Measurements from ENCODE around the gene MPZL1. TPM values are rescaled to one million over a fixed set of nuclear protein-coding genes. Genes with fewer than 3 reads are reported as not detected.

MPZL1 gene
- total and polyA plus RNA-seq, 7 experiments from 2014 or later = 4.8 to 25.3 (median 12.2) TPM

- intact Hi-C loops (cut with micrococcal nuclease) = no loop called here
- no peaks in the 10 kb centered on the region for H3K27me3 Mint-ChIP-seq
- POLR2A ChIA-PET = no interaction called here
Measured at GRCh38 chr1:167770127-167770526, 48.3 kb downstream of the MPZL1 start.

GRCh38 chr1:167772436-167772835 is 50.7 kb downstream of the MPZL1 start:
- Mint-ChIP-seq H3K27me3 (no peaks in the 10 kb centered on the region), H3K4me3 (no peak overlapping the region), H3K27ac (no peak overlapping the region), H3K4me1 (peaks cover 10 to 33% (median 14%) of the 10 kb centered on the region in 7 donors), H3K9me3 (no peaks in the 10 kb centered on the region), H3K36me3 (peaks cover 27 to 61% (median 50%) of the 10 kb centered on the region in 5 donors)
- Histone ChIP-seq H3K4me1 (ENCODE audit: control insufficient read depth in 2 of 2, insufficient read depth in 2 of 2, low read length in 2 of 2) (peaks cover 0 to 8% of the 10 kb centered on the region in 2 donors), H3K9me3 (ENCODE audit: control insufficient read depth in 2 of 3, low read length in 3 of 3) (no peaks in the 10 kb centered on the region), H3K27ac (ENCODE audit: low read depth, low read length) (no peak overlapping the region), H3K36me3 (ENCODE audit: control insufficient read depth in 2 of 3, insufficient read depth in 3 of 3, low read length in 3 of 3) (peaks cover 0 to 3% (median 0%) of the 10 kb centered on the region in 3 experiments), H3K4me3 (ENCODE audit: low read length) (no peak overlapping the region), H3K27me3 (ENCODE audit: control insufficient read depth in 2 of 2, insufficient read depth in 2 of 2, low read length in 2 of 2) (no peaks in the 10 kb centered on the region)
- POLR2A ChIA-PET = interaction anchor here (0.6 kb wide), 1 partner anchor 27 kb away, joined by 3 read pairs; no protein-coding TSS in a partner anchor
- no peak for DNase-seq
- intact Hi-C loops (cut with micrococcal nuclease) = no loop called here
- CTCF ChIA-PET = no interaction called here
- no peak for ATAC-seq

More at GRCh38 chr1:167770127-167770526, 48.3 kb downstream of the MPZL1 start:
- Mint-ChIP-seq H3K4me3 (no peak overlapping the region), H3K36me3 (peaks cover 22 to 65% (median 48%) of the 10 kb centered on the region in 5 donors), H3K27ac (no peak overlapping the region), H3K9me3 (no peaks in the 10 kb centered on the region), H3K4me1 (peaks cover 0 to 18% (median 0%) of the 10 kb centered on the region in 7 donors)
- DNase-seq (no peak), ATAC-seq (no peak)
- Histone ChIP-seq H3K9me3 (ENCODE audit: control insufficient read depth in 2 of 3, low read length in 3 of 3) (no peaks in the 10 kb centered on the region), H3K4me1 (ENCODE audit: control insufficient read depth in 2 of 2, insufficient read depth in 2 of 2, low read length in 2 of 2) (no peaks in the 10 kb centered on the region), H3K36me3 (ENCODE audit: control insufficient read depth in 2 of 3, insufficient read depth in 3 of 3, low read length in 3 of 3) (peaks cover 0 to 3% (median 0%) of the 10 kb centered on the region in 3 experiments), H3K27ac (ENCODE audit: low read depth, low read length) (no peak overlapping the region), H3K27me3 (ENCODE audit: control insufficient read depth in 2 of 2, insufficient read depth in 2 of 2, low read length in 2 of 2) (no peaks in the 10 kb centered on the region), H3K4me3 (ENCODE audit: low read length) (no peak overlapping the region)
- CTCF ChIA-PET = no interaction called here

- Mint-ChIP-seq H3K36me3 (peaks cover 21 to 52% (median 46%) of the 10 kb centered on the region in 5 donors), H3K27ac (no peak overlapping the region), H3K9me3 (peaks cover 0 to 4% (median 0%) of the 10 kb centered on the region in 11 donors), H3K4me3 (no peak overlapping the region), H3K27me3 (no peaks in the 10 kb centered on the region), H3K4me1 (peaks cover 7 to 27% (median 15%) of the 10 kb centered on the region in 7 donors)
- no peak overlapping the region for H3K4me3 ChIP-seq (ENCODE audit: low read length)
- H3K27me3 ChIP-seq (ENCODE audit: control insufficient read depth in 2 of 2, insufficient read depth in 2 of 2, low read length in 2 of 2) = no peaks in the 10 kb centered on the region
- ChIA-PET CTCF (interaction anchor here (0.6 kb wide), 1 partner anchor 32 kb away, joined by 4 read pairs; no protein-coding TSS in a partner anchor), POLR2A (no interaction called here)
- intact Hi-C loops (cut with micrococcal nuclease) = no loop called here
- peaks cover 0 to 8% of the 10 kb centered on the region in 2 donors for H3K4me1 ChIP-seq (ENCODE audit: control insufficient read depth in 2 of 2, insufficient read depth in 2 of 2, low read length in 2 of 2)
- DNase-seq = no peak
- ATAC-seq = no peak
- peaks cover 0 to 3% (median 0%) of the 10 kb centered on the region in 3 experiments for H3K36me3 ChIP-seq (ENCODE audit: control insufficient read depth in 2 of 3, insufficient read depth in 3 of 3, low read length in 3 of 3)
- no peak overlapping the region for H3K27ac ChIP-seq (ENCODE audit: low read depth, low read length)
- H3K9me3 ChIP-seq (ENCODE audit: control insufficient read depth in 2 of 3, low read length in 3 of 3) = no peaks in the 10 kb centered on the region
Measured at GRCh38 chr1:167773516-167773915, 51.7 kb downstream of the MPZL1 start.

- Mint-ChIP-seq H3K4me3 (no peak overlapping the region), H3K9me3 (peaks cover 0 to 8% (median 0%) of the 10 kb centered on the region in 11 donors), H3K27me3 (no peaks in the 10 kb centered on the region), H3K4me1 (peaks cover 7 to 27% (median 15%) of the 10 kb centered on the region in 7 donors), H3K36me3 (peaks cover 19 to 50% (median 41%) of the 10 kb centered on the region in 5 donors), H3K27ac (no peak overlapping the region)
- intact Hi-C loops (cut with micrococcal nuclease) = no loop called here
- CTCF ChIA-PET = interaction anchor here (0.6 kb wide), 1 partner anchor 153 kb away, joined by 4 read pairs; no protein-coding TSS in a partner anchor
- no peak overlapping the region for H3K4me3 ChIP-seq (ENCODE audit: low read length)
- H3K36me3 ChIP-seq (ENCODE audit: control insufficient read depth in 2 of 3, insufficient read depth in 3 of 3, low read length in 3 of 3) = peaks cover 0 to 3% (median 0%) of the 10 kb centered on the region in 3 experiments
- ATAC-seq (no peak), DNase-seq (no peak)
- no peaks in the 10 kb centered on the region for H3K27me3 ChIP-seq (ENCODE audit: control insufficient read depth in 2 of 2, insufficient read depth in 2 of 2, low read length in 2 of 2)
- H3K4me1 ChIP-seq (ENCODE audit: control insufficient read depth in 2 of 2, insufficient read depth in 2 of 2, low read length in 2 of 2) = peaks cover 0 to 8% of the 10 kb centered on the region in 2 donors
- H3K9me3 ChIP-seq (ENCODE audit: control insufficient read depth in 2 of 3, low read length in 3 of 3) = no peaks in the 10 kb centered on the region
- no peak overlapping the region for H3K27ac ChIP-seq (ENCODE audit: low read depth, low read length)
- POLR2A ChIA-PET = interaction anchor here (0.6 kb wide), 1 partner anchor 22 kb away, joined by 3 read pairs; no protein-coding TSS in a partner anchor
Measured at GRCh38 chr1:167774710-167775109, 52.9 kb downstream of the MPZL1 start.

GRCh38 chr1:167775178-167775577 is 53.4 kb downstream of the MPZL1 start:
- ATAC-seq (no peak), DNase-seq (no peak)
- Histone ChIP-seq H3K9me3 (ENCODE audit: control insufficient read depth in 2 of 3, low read length in 3 of 3) (no peaks in the 10 kb centered on the region), H3K4me3 (ENCODE audit: low read length) (no peak overlapping the region), H3K27ac (ENCODE audit: low read depth, low read length) (no peak overlapping the region), H3K4me1 (ENCODE audit: control insufficient read depth in 2 of 2, insufficient read depth in 2 of 2, low read length in 2 of 2) (peaks cover 0 to 8% of the 10 kb centered on the region in 2 donors), H3K36me3 (ENCODE audit: control insufficient read depth in 2 of 3, insufficient read depth in 3 of 3, low read length in 3 of 3) (peaks cover 0 to 3% (median 0%) of the 10 kb centered on the region in 3 experiments), H3K27me3 (ENCODE audit: control insufficient read depth in 2 of 2, insufficient read depth in 2 of 2, low read length in 2 of 2) (no peaks in the 10 kb centered on the region)
- Mint-ChIP-seq H3K4me1 (peaks cover 7 to 27% (median 15%) of the 10 kb centered on the region in 7 donors), H3K27ac (no peak overlapping the region), H3K9me3 (peaks cover 0 to 12% (median 3%) of the 10 kb centered on the region in 11 donors), H3K27me3 (no peaks in the 10 kb centered on the region), H3K4me3 (no peak overlapping the region), H3K36me3 (peaks cover 19 to 52% (median 41%) of the 10 kb centered on the region in 5 donors)
- ChIA-PET CTCF (interaction anchor here (0.6 kb wide), 1 partner anchor 153 kb away, joined by 4 read pairs; no protein-coding TSS in a partner anchor), POLR2A (interaction anchor here (0.6 kb wide), 1 partner anchor 21 kb away, joined by 3 read pairs; no protein-coding TSS in a partner anchor)
- intact Hi-C loops (cut with micrococcal nuclease) = no loop called here

- peaks cover 7 to 27% (median 15%) of the 10 kb centered on the region in 7 donors for H3K4me1 Mint-ChIP-seq
- ChIA-PET POLR2A (interaction anchor here (0.6 to 0.7 kb wide), 2 partner anchors 24 to 124 kb away, joined by 3 read pairs; no protein-coding TSS in a partner anchor), CTCF (no interaction called here)
- intact Hi-C loops (cut with micrococcal nuclease) = no loop called here
- ATAC-seq = no peak
- DNase-seq = no peak
- Histone ChIP-seq H3K4me3 (ENCODE audit: low read length) (no peak overlapping the region), H3K4me1 (ENCODE audit: control insufficient read depth in 2 of 2, insufficient read depth in 2 of 2, low read length in 2 of 2) (peaks cover 0 to 8% of the 10 kb centered on the region in 2 donors), H3K27ac (ENCODE audit: low read depth, low read length) (no peak overlapping the region), H3K36me3 (ENCODE audit: control insufficient read depth in 2 of 3, insufficient read depth in 3 of 3, low read length in 3 of 3) (peaks cover 0 to 3% (median 0%) of the 10 kb centered on the region in 3 experiments), H3K9me3 (ENCODE audit: control insufficient read depth in 2 of 3, low read length in 3 of 3) (no peaks in the 10 kb centered on the region), H3K27me3 (ENCODE audit: control insufficient read depth in 2 of 2, insufficient read depth in 2 of 2, low read length in 2 of 2) (no peaks in the 10 kb centered on the region)
- no peak overlapping the region for H3K4me3 Mint-ChIP-seq
- peak overlapping the region in 3 of 9 donors; percentile 16 to 66 (median 62) for H3K27ac Mint-ChIP-seq
- H3K9me3 Mint-ChIP-seq = peaks cover 0 to 21% (median 5%) of the 10 kb centered on the region in 11 donors
- H3K27me3 Mint-ChIP-seq = no peaks in the 10 kb centered on the region
- peaks cover 23 to 53% (median 42%) of the 10 kb centered on the region in 5 donors for H3K36me3 Mint-ChIP-seq
Measured at GRCh38 chr1:167776151-167776550, 54.4 kb downstream of the MPZL1 start.
